Right atrium auricular region (tissue), 2 donors: Measurements from ENCODE around the gene INPP4B. TPM values are rescaled to one million over a fixed set of nuclear protein-coding genes. Genes with fewer than 3 reads are reported as not detected.
"Not testable (repeated sequence)": the region's sequence is repeated elsewhere in the genome, so short reads cannot be mapped to it uniquely, and the experiment has no call there.

Source experiments
- DNase-seq: peaks from one replicate; pipeline ENCODE4 v3.0.0-alpha.2; 2019; ENCODE audit warnings: low spot score
- H3K27ac ChIP-seq, 2 donors: fragments of 200-600 bp; sonication (generic); 1 replicate in 1 of 2; 2 replicates in 1 of 2; pipeline ENCODE4 v1.5.1; 2016 to 2019
- H3K27me3 ChIP-seq, 2 donors: fragments of 200-600 bp; sonication (generic); one replicate each; pipeline versions ENCODE4 v1.5.1 to v1.6.0; 2017 to 2019
- H3K36me3 ChIP-seq: fragments of 200-600 bp; sonication (generic); one replicate; pipeline ENCODE4 v1.5.1; 2016
- H3K4me1 ChIP-seq, 2 donors: fragments of 200-600 bp; sonication (generic); one replicate each; pipeline versions ENCODE4 v1.5.1 to v1.6.0; 2017 to 2019
- H3K4me3 ChIP-seq, 2 donors: fragments of 200-600 bp; sonication (generic); 1 replicate in 1 of 2; 2 replicates in 1 of 2; pipeline ENCODE4 v1.5.1; 2017 to 2019; ENCODE audit warnings: mild to moderate bottlenecking in 1 of 2, moderate library complexity in 1 of 2
- H3K9me3 ChIP-seq, 2 donors: fragments of 200-600 bp; sonication (generic); one replicate each; pipeline ENCODE4 v1.5.1; 2019
- CTCF ChIP-seq, 2 donors: fragments of 200-600 bp; sonication (generic); IDR thresholded peaks; one replicate each; pipeline ENCODE4 v1.5.1; 2019; ENCODE audit warnings: antibody characterized with exemption in 2 of 2
- total RNA-seq, 2 donors: library from RNA; depleted of rRNA; stranded (reverse); fragments of >200 nt; gene quantifications; one replicate each; pipeline ENCODE4 v1.1.0, GENCODE V29; 2016

INPP4B gene
- total RNA-seq, 2 donors from 2014 or later, result 14.8 to 15.3 TPM

DNA sequence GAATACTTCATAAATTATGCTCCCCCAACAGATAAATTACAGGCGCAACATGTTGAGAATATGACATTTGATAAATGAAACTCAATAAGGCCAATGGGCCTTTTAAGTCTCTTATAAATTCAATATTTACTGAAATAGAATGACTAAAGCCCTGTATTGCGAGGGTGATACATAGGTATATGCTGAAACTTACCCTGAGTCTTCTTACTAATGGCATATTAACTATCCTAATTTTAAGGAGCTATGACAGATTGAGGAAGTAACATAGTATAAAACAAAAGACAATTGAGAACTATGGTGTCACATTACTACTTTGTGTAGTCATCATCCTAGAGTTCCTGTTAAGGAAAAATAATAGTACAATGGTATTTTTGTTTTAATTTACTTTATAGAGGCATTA is 769.1 kb downstream of the INPP4B start:
- DNase-seq, result no peak
- H3K9me3 ChIP-seq, result no peaks in the 10 kb centered on the region
- no peak for TF ChIP-seq CTCF (IDR thresholded peaks at IDR 0.05)
- H3K27me3 ChIP-seq, result no peaks in the 10 kb centered on the region
- no peaks in the 10 kb centered on the region for H3K36me3 ChIP-seq
- H3K4me3 ChIP-seq, result no peak overlapping the region
- H3K27ac ChIP-seq, result no peak overlapping the region
- H3K4me1 ChIP-seq, result no peaks in the 10 kb centered on the region

- H3K4me1 ChIP-seq, H3K36me3 ChIP-seq, DNase-seq: not testable (repeated sequence)
Observed at GRCh38 chr4:142068304-142068703, 777.8 kb downstream of the INPP4B start.

GRCh38 chr4:142066562-142066961 is 779.5 kb downstream of the INPP4B start:
- not testable (repeated sequence) for H3K9me3 ChIP-seq, DNase-seq, H3K27me3 ChIP-seq, H3K4me1 ChIP-seq, H3K27ac ChIP-seq, H3K4me3 ChIP-seq, H3K36me3 ChIP-seq

More at GRCh38 chr4:142068304-142068703, 777.8 kb downstream of the INPP4B start:
- not testable (repeated sequence) for H3K27ac ChIP-seq, H3K27me3 ChIP-seq, H3K9me3 ChIP-seq, H3K4me3 ChIP-seq

DNA sequence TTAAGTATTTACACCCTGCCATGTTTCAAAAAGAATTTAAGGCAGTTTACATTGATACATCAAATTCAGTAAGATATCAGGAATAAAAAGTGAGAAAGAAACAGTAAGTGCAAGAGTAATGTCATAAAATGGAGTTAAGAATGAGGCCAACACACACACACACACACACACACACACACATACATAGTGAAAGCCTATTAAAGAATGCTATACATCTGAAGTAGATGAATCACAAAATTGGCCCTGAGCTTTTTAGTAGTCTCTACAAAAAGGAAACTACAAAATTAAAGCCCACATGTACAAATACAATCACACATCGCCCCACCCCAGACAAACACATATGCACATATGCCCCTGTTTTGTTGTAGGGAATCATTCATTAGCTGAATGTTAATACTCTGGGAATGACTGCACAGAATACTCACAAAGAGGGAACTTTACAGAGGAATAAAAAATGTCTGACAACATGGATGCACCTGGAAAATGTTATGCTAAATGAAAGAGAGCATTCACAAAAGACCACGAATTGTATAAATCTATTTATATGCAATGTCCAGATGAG is 780.9 kb downstream of the INPP4B start:
- no peaks in the 10 kb centered on the region for H3K27me3 ChIP-seq
- H3K4me1 ChIP-seq, result no peaks in the 10 kb centered on the region
- no peaks in the 10 kb centered on the region for H3K36me3 ChIP-seq
- DNase-seq, result no peak
- no peak overlapping the region for H3K27ac ChIP-seq
- no peak for TF ChIP-seq CTCF (IDR thresholded peaks at IDR 0.05)
- peaks cover 0 to 6% of the 10 kb centered on the region in 2 donors for H3K9me3 ChIP-seq
- H3K4me3 ChIP-seq, result no peak overlapping the region

GRCh38 chr4:142064181-142064580 is 781.9 kb downstream of the INPP4B start:
- Histone ChIP-seq H3K9me3 (peaks cover 0 to 6% of the 10 kb centered on the region in 2 donors), H3K4me1 (no peaks in the 10 kb centered on the region), H3K27ac (no peak overlapping the region), H3K36me3 (no peaks in the 10 kb centered on the region), H3K27me3 (no peaks in the 10 kb centered on the region), H3K4me3 (no peak overlapping the region)
- TF ChIP-seq CTCF (IDR thresholded peaks at IDR 0.05), result no peak
- no peak for DNase-seq

- Histone ChIP-seq H3K27me3 (no peaks in the 10 kb centered on the region), H3K9me3 (no peaks in the 10 kb centered on the region), H3K4me3 (no peak overlapping the region), H3K36me3 (no peaks in the 10 kb centered on the region), H3K27ac (no peak overlapping the region), H3K4me1 (no peaks in the 10 kb centered on the region)
- no peak for TF ChIP-seq CTCF (IDR thresholded peaks at IDR 0.05)
- DNase-seq, result no peak
Observed at GRCh38 chr4:142045996-142046395, 800.1 kb downstream of the INPP4B start.

DNA sequence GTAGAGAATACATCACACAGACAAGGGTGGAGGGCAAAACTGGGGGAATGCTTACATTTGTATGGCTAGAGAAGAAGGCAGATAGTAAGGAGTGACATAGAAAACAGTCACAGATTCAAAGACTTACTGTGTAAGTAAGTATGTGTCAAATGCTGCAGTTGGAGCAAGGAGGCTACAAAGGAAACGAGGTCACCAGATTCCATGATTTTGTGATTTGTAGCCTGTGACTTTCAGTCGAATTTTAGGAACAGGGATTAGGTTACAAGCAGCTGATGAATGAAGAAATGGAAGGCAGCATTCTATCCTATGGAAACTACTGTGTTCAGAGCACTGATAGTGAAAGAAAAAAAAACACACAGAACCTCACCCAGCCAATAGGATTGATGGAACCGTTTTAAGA is 801.8 kb downstream of the INPP4B start:
- Histone ChIP-seq H3K9me3 (no peaks in the 10 kb centered on the region), H3K27me3 (no peaks in the 10 kb centered on the region), H3K4me3 (no peak overlapping the region), H3K4me1 (no peaks in the 10 kb centered on the region), H3K36me3 (no peaks in the 10 kb centered on the region), H3K27ac (no peak overlapping the region)
- no peak for TF ChIP-seq CTCF (IDR thresholded peaks at IDR 0.05)
- no peak for DNase-seq
